Measurements from ENCODE around the gene TRPT1.
A peak's percentile ranks its signal among the peaks of the same experiment; 100 is the strongest.

The TRPT1 gene

DNA sequence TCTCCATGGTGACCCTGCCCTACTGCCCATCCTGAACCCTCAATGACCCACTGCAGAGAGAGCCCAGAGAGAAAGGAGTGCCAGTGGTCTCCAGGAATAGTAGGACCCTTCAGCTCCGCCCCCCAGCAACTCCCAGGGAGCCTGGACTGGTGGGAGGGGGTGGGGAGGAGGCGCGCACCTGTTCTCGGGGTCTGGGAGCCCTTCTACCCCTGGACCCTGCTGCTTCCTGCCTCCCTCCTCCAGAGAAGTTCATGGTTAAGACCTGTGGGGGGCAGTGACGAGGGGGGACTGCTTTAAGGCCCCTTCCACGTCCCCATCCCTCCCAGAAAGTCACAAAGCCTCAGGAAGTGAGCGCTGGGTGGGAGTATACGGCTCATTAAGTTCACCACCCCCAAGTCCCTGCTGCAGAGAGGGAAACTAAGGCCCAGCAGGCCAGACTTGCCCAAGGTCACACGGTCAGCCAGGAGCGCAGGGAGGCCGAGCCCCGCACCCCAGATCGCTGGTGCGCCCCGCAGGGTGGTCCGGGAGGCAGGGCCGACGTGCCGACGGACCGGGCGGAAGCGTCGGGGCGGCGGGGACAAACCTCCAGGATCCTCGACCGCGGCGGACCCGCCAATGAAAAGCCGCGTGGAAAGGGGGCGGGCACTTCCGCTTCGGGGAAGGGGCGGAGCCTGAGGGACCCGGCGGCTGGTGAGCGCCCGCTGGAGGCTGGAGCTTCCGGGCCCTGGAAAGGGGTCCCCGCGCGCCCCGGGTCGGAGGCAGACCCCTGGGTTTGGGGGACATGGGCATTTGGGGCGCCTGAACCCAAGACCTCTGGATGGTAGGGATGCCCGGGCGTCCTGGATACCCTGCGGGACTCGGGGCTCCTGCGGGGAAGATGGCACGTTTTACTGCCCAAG lies at the start of gene TRPT1, which contains the start of gene NUDT22:
TRPT1 (minus strand) TSS at position 579 of the 899 bp plus-strand sequence; CDS start at position 253, 326 bp downstream.
NUDT22 (plus strand) TSS at position 667 of the 899 bp plus-strand sequence. CDS start 379 bp downstream, outside the sequence.
- peak; percentile 93 for DNase-seq

DNA sequence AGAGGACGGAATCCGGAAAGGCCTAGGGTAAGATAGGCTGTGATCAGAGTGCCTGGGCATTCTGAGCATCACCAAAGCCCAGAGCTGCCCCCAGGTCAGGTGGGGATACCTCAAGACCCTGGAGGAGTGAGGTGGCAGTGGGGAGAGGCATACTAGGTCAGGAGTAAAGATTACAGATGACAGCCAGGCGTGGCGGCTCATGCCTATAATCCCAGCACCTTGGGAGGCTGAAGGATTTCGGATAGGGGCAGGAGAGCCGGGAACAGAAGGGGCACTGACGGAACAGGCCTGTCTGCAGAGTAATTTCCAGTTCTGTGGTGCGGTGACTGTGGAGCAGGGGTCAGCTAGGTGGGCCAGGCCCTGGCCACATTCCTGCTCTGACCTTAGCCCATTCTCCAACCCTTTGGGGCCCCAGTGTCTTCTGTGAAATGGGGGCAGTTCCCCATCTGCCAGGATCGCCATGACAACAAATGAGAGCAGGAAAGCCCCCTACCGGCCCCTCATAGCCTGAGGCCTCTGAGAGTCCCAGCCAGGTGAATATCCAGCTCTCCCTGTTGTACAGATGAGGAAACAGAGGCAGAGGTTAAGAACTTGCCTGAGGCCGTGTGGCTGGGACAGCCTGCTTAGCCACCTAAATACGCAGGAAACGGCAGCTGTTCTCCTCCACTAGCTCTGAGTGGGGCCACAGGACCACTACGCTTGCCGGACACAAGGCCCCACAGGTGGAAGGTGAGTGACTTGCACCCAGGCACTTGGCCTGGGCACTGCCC lies 49.2 kb upstream of the TRPT1 start:
- no peak for DNase-seq

DNA sequence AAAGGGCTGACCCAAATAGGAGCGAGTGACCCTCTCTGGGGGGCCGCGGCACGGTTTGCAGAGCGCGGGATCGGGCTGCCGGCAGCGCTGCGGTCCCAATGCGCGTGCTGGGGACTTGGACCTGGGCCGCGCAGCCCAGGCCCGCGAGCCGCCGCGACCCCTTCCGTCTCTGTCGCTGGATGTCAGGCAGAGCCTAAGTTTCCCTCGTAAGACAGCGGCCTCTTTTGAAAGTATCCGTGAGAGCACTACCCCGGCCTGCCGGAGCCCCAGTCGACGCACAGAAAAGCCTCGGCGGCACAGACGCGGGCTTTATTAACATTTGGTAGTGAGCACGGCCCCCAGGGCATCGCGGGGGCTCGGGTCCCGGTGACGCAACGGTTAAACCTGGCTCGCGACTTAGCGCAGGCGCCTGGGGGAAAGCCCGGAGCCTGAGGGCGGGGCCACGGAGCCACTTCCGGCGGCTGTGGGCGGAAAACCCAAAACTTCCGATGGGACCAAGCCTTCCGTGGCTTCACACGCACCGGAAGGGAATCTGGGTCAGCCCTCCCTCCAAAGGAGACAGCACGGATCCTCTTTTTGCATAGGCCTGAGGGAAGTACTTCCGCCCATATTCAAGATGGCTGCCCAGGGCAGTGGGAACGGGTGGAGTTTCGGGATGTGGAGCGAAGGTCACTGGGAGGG lies 43.7 kb upstream of the TRPT1 start:
- DNase-seq = peak; percentile 99

DNA sequence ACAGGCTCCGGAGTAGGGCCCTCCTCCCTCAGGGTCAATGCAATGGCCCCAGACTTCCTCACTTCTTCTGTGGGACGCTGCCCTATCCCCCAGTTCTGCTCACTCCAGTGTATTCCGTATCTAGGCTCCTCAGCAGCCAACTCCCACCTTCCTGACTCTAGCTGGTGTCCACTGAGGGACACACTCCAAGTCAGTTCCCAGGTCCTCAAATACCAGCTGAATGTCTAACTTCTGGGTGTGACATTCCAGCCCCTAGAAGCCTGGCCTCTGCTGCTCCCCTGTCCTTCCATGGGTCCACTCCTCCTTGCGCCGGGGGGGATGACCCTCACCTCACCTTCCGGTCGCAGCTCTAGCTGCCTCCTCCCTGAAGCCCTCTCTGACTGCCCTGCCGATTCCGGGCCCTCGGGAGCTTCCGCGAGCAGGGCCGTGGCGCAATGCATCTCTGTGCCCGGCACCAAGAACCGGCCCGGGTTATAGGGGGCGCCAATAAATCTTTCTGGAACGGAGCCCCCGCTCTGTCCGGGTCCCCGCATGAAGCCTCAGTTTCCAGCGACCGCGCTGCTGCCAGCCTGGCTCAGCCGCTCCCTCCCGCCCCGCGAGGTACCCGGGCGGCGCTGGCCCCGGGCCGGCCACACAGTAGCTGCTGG lies 43.0 kb upstream of the TRPT1 start:
- peak; percentile 81 for DNase-seq

GRCh38 chr11:64268025-64268892 lies 42.3 kb upstream of the TRPT1 start:
- DNase-seq = no peak

- no peak for DNase-seq
These were observed 41.4 kb upstream of the TRPT1 start for GRCh38 chr11:64267207-64267945.

- no peak for DNase-seq
These were observed 40.4 kb upstream of the TRPT1 start for GRCh38 chr11:64266339-64266738.

DNA sequence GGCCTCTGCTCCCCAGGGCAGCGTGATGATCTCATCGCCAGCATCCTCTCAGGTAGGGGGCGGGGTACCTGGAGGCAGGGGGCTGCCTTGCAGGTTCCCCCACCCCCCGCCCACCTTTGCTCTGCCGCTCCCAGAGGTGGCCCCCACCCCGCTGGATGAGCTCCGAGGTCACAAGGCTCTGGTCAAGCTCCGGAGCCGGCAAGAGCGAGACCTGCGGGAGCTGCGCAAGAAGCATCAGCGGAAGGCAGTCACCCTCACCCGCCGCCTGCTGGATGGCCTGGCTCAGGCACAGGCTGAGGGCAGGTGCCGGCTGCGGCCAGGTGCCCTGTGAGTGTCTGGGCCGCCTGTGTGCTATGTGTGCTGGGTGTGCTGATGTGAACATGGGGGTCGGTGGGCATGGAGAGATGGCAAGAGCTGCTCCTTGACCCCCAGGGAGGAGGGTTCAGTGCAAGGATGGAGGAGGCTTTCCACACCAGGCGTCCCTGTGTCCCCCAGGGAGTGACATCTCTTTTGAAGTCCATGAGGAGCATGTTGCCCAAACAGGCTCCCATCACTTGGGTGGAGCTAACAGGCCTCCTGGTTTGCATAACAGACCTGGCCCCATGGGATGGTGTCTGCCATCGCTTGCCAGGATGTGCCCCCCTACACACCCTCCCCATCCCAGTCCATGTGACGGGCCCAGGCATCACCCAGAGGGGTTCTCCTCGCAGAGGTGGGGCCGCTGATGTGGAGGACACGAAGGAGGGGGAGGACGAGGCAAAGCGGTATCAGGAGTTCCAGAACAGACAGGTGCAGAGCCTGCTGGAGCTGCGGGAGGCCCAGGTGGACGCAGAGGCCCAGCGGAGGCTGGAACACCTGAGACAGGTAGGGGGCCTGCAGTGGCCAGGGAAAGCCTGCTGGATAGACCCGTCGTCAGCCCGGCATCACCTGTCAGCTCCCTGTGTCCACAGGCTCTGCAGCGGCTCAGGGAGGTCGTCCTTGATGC lies 39.5 kb upstream of the TRPT1 start:
- DNase-seq = no peak

DNA sequence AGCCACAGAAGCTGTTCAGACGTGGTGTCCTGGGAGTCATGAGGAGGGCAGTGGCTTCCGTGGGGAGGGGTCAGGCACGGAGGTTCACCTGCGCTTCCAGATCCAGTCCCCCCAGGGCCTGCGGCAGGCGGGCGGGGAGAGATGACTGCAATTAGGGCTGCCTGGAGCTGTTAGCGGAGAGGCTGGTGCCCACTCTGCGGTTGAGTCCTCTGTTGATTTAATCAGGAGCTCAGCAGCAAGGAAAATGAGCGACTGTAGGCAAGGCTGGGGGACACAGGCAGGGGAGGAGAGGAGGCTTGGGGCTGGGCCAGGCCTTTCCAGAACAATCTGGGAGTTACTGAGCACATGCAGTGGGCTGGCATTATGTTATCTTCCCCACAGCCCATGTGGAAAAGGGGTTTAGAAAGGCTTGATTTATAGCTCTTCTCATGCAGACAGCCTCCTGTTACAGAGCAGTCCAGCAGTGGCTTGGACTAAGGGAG lies 38.4 kb upstream of the TRPT1 start:
- DNase-seq = no peak

- no peak for DNase-seq
These were observed 37.9 kb upstream of the TRPT1 start for GRCh38 chr11:64263947-64264317.

DNA sequence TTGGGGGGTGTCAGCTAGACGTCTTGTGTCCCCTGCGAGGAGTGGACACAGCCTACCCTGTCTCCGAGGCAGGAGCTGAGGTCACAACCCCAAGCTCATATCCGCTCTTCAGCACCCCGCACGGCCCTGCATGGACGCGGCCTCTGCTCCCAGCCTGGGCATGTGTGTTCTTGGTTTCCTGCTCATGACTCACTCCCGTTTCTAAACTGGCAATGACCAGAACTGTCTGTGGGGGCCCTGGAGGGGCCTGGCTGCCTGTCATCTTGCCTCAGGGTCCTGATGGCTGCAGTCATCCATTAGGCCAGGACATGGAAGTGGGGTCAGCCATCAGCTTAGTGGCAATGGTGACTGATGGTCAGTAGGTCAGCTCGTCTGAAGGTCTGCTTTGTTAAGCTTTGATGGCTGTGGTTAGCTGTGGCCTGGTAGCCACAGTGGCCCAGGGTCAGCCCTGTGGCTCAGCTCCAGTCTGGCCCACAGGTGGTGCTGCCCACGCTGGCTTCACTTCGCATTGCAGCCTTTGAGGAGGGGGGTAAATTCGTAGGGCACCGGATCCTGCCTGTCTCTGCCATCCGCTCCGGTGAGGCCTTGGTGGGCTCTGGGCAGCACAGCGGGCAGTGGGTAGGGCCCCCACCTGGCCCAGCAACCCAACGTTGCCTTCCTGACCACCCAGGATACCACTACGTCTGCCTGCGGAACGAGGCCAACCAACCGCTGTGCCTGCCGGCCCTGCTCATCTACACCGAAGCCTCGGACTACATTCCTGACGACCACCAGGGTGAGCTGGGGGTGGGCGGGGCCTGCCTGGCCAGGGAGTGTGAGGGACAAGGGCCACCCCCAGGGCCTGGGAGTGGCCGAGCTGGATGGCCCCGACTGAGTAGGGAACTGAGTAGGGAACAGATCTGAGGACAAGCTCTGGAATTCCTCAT lies 37.3 kb upstream of the TRPT1 start:
- no peak for DNase-seq

GRCh38 chr11:64262271-64263002 lies 36.5 kb upstream of the TRPT1 start:
- DNase-seq = no peak

DNA sequence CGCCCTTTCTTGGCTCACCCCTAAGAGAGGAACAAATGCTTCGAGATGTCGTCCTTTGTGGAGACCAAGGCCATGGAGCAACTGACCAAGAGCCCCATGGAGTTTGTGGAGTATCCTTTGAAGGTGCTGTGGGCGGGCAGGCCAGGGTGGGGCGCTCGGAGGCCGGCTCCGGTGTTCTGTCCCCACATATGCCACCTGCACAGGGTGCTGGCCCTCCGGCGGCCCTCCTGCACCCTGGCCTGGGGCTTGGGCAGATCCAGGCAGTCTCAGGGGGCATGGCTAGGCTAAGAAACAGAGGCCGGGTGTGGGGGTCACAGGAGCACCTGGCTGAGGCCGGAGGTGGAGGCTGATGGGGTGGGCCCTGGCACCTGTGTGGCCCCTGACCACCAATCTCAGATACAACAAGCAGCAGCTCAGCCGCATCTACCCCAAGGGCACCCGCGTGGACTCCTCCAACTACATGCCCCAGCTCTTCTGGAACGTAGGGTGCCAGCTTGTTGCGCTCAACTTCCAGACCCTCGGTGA lies 35.6 kb upstream of the TRPT1 start:
- no peak for DNase-seq

- DNase-seq = no peak
These were observed 34.2 kb upstream of the TRPT1 start for GRCh38 chr11:64260147-64260708.

- DNase-seq = no peak
These were observed 33.6 kb upstream of the TRPT1 start for GRCh38 chr11:64259533-64260067.

- no peak for DNase-seq
These were observed 33.1 kb upstream of the TRPT1 start for GRCh38 chr11:64258946-64259532.

Data from OCI-M1 (cell line).